ENCODE measurements around the gene ZNF398. TPM values are rescaled to one million over a fixed set of nuclear protein-coding genes. Genes with fewer than 3 reads are reported as not detected.
A peak's percentile ranks its signal among the peaks of the same experiment; 100 is the strongest.

The ZNF398 gene
- total and polyA plus RNA-seq, 9 of the 15 experiments (the other 6 are each of a cell fraction or from before 2014, with no cell fraction given): 4.0 to 18.6 (median 10.4) TPM

- peak; percentile 14; the same call in 1 of the 2 replicates for TF ChIP-seq BRD4 (IDR thresholded peaks at IDR 0.05)
- 0 out of 2 replicates have a peak, but pooled peaks have one; percentile 18 for TF ChIP-seq SMARCA4 (IDR thresholded peaks at IDR 0.05)
- peak in 1 of 2 experiments; percentile 13; a peak in 1 of 4 replicates for TF ChIP-seq FOXA3 (CRISPR knock-in tag; conservative IDR thresholded peaks at IDR 0.05 in 1 of 2, IDR thresholded peaks at IDR 0.05 in 1 of 2)
- no peak for TF ChIP-seq MITF (IDR thresholded peaks at IDR 0.05)
- no peak for TF ChIP-seq YBX1 (IDR thresholded peaks at IDR 0.05)
- no peak for TF ChIP-seq RBM17 (IDR thresholded peaks at IDR 0.05; ENCODE audit: borderline replicate concordance, low read depth, low read length)
- peak; percentile 18; the same call in 1 of the 2 replicates for TF ChIP-seq MAFK (IDR thresholded peaks at IDR 0.05; ENCODE audit: low read length)
- TF ChIP-seq CTCF (IDR thresholded peaks at IDR 0.05 in 2 of 3, conservative IDR thresholded peaks at IDR 0.05 in 1 of 3; ENCODE audit: insufficient read depth in 2 of 3, low read depth in 1 of 3, low read length in 3 of 3): 0 out of 6 replicates have a peak, but pooled peaks of 1 of the 3 experiments have one; percentile 29
- TF ChIP-seq CGGBP1 (CRISPR knock-in tag; IDR thresholded peaks at IDR 0.05): no peak
- 0 out of 2 replicates have a peak, but pooled peaks have one; percentile 39 for TF ChIP-seq SMARCE1 (IDR thresholded peaks at IDR 0.05)
- TF ChIP-seq HDAC6 (IDR thresholded peaks at IDR 0.05; ENCODE audit: low read depth, low read length): peak; percentile 26; the same call in 1 of the 2 replicates
- TF ChIP-seq CBFA2T2 (conservative IDR thresholded peaks at IDR 0.05): no peak
- no peak for TF ChIP-seq RFX1 (IDR thresholded peaks at IDR 0.05)
- no peak for TF ChIP-seq FOXO4 (CRISPR knock-in tag; IDR thresholded peaks at IDR 0.05)
- TF ChIP-seq PHTF2 (CRISPR knock-in tag; IDR thresholded peaks at IDR 0.05): no peak
- TF ChIP-seq MLLT1 (IDR thresholded peaks at IDR 0.05): no peak
- no peak for TF ChIP-seq ELK1 (CRISPR knock-in tag; IDR thresholded peaks at IDR 0.05)
- TF ChIP-seq ZNF830 (CRISPR knock-in tag; IDR thresholded peaks at IDR 0.05): no peak
These were observed 21.9 kb upstream of the ZNF398 start (continued) for GRCh38 chr7:149125189-149125862.

Measured in K562 (cell line).